GM10266 (cell line): Measurements from ENCODE around the gene UNC119B.

ENCODE experiments used
- DNase-seq: peaks from one replicate; pipeline ENCODE4 v3.0.0; 2012; ENCODE audit errors: extremely low spot score
- TF ChIP-seq, protein P1 (sequence below): IDR thresholded peaks from 2 replicates; pipeline ENCODE4 v1.5.1; 2012; ENCODE audit warnings: mild to moderate bottlenecking, low read depth; ENCODE audit not compliant: control insufficient read depth, insufficient read depth; ENCODE audit errors: missing control alignments

UNC119B gene

DNA sequence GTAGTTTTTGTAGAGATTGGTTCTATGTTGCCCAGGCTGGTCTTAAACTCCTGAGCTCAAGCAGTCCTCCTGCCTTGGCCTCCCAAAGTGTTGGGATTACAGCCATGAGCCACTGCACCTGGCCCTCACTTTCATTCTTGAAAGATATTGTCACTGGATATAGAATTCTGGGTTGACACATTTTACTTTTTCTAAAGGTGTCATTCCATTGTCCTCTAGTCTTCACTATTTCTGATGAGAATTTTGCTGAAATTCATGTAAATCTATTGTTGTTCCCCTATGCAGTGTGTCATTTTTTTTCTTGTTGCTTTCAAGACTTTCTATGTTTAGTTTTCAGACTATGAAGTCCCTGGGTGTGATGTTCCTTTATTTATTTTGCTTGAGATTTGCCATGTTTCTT is 44.5 kb downstream of the UNC119B start:
- TF ChIP-seq, protein P1, sequence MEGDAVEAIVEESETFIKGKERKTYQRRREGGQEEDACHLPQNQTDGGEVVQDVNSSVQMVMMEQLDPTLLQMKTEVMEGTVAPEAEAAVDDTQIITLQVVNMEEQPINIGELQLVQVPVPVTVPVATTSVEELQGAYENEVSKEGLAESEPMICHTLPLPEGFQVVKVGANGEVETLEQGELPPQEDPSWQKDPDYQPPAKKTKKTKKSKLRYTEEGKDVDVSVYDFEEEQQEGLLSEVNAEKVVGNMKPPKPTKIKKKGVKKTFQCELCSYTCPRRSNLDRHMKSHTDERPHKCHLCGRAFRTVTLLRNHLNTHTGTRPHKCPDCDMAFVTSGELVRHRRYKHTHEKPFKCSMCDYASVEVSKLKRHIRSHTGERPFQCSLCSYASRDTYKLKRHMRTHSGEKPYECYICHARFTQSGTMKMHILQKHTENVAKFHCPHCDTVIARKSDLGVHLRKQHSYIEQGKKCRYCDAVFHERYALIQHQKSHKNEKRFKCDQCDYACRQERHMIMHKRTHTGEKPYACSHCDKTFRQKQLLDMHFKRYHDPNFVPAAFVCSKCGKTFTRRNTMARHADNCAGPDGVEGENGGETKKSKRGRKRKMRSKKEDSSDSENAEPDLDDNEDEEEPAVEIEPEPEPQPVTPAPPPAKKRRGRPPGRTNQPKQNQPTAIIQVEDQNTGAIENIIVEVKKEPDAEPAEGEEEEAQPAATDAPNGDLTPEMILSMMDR = no peak
- no peak for DNase-seq

DNA sequence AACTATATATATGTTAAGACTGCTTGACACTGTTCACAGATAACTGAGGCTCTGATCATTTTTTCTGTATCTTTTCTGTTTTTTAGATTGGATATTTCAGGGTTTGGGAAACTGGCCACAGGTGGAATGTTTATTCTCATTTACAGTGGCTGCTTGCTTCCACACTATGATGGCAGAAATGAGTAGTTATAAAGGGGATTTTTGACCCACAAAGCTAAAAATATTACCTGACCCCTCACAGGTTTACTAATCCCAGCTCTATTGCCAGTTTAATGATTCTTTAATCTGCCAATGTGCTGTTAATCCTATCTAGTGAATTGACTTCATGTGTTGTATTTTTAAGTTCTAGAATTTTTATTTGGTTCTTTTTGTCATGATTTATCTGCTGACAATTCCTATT is 45.0 kb downstream of the UNC119B start:
- TF ChIP-seq, protein P1 = no peak

DNA sequence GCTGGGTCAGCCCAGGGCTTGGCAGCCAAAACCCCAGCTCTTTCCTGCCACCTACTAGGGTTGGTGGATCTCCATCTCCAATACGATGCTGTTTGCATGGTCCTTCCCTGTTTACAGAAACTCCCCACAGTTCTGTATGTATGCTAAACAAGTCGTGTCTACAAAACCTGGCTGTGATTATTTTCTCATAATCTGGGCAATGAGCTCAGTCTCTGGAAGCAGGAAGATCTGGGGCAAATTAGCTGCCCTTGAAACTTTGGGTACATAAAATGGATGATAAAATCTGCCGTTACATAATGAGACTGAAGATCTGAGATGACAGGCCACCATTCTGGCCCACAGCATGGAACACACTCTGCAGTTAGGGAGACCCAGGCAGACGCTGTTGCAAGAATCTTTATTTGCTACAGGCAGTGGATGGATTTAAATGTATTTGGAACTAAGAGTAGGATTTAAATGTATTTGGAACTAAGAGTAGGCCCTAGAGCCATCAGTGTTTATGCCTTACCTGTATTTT is 47.0 kb downstream of the UNC119B start:
- TF ChIP-seq, protein P1 = no peak
- DNase-seq = no peak

More for the DNA sequence above, 45.0 kb downstream of the UNC119B start:
- no peak for DNase-seq

DNA sequence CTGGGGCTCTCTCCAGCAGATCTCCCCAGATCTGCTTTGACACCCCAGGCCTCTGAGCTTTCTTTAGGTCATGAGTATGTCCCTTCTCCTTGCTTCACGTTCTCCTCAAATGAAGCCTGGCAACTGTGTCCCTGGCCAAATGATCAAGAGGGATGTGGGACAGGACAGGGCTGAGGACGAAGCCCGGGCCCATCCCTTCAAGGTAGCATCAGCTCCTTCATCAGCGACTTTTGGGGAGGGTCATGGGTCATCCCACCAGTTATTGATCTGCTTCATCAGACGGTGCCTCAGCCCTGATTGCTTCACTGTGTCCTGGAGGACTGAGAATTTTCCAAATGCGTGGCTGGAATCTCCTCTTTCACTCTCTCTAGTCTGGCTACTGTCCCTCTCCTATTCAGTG is 47.7 kb downstream of the UNC119B start:
- DNase-seq = no peak
- TF ChIP-seq, protein P1 = no peak

DNA sequence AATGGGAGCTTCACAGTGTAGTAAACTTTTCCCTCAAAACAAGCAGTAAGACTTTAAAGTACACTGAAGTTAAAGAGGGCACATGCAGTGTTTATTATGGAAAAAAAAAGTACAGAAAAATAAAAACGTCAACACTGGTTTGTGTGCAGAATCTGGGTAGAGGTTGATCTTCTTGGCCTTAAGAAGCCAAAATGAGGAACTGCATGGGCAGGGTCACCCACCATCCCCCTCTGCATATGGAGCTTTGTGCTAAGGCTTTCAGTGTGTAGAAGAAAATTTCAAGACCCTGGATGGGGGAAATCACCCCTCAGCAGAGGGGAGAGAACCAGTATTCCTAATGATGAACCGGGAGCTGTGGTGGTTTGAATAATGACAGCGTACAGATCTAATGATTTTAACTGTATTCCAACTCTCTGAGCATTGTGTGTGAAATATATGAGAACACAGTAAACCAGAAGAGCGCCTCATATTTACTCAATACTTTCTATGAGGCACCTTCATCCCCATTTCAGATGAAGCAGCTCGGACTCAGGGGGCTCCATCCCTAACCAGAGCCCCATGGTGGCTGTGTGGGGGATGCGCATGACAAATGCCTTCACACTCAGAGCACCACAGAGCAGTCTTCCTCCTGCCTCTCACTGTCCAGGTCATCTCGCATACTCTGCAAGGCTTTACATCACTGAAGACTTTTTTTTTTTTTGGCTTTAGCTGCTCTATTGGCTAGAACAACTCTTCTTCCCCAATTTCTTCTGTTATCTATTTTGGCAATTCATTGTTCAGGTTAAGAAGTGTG is 48.7 kb downstream of the UNC119B start:
- no peak for DNase-seq
- TF ChIP-seq, protein P1 = no peak

DNA sequence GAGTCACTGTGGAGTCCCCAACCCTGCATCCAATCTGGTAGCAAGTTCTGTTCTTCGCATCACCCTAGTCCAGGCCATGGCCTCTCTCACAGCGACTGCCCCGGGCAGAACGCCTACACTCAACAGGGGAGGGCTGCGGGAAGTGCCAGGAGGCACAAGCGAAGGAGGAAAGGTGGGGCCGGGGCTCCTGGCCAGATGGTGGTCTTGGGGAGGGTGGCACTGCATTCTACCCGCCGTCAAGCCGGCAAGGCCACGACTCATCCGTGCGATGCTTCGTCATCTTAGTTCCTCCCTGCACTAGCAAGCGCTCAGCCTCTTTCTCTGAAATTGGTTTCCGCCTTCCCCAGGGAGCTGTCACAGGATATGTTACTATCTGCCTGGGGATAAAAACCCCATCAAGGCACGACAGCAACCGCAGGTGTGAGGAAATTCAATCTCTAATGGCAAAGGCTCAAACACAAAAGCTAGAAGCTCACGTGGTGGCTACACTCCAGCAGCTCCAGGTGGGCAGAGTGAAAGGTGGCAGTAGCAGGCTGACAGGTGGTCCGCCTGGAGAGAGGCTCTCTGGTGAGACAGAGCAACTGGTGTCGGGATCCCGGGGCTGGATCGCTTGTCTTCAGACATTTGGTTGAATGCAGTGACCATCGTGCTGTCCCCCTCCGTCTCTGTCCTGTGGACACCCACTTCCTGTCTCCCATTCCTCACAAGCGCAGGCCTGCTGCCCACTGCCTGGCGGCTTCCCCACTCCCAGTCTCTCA is 49.5 kb downstream of the UNC119B start:
- no peak for DNase-seq

More for the DNA sequence above, 49.5 kb downstream of the UNC119B start:
- TF ChIP-seq, protein P1 = no peak
